ENCODE data around the gene TMEM88. TPM values are rescaled to one million over a fixed set of nuclear protein-coding genes. Genes with fewer than 3 reads are reported as not detected.

The TMEM88 gene
- total and polyA plus RNA-seq, 2 donors (not counting 1 experiment from before 2014, with no cell fraction given), result 0.17 TPM; not detected in 1

DNA sequence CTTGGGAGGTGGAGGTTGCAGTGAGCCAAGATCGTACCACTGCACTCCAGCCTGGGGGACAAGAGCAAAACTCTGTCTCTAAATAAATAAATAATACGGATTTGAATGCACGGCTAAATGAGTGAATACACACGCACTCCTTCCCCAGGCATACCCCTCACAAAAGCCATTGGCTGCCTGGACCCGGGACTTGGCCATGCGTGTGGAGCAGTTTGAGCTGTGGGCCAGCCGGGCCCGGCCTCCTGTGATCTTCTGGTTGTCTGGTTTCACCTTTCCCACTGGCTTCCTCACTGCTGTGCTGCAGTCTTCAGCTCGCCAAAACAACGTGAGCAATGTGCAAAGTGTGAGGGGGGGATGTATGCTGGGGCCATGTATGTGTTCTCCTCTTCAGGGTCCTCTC is 22.4 kb upstream of the TMEM88 start:
- Histone ChIP-seq H3K9ac (ENCODE audit: insufficient read depth, low read length) (no peak overlapping the region), H4K20me1 (ENCODE audit: control insufficient read depth, extremely low read depth, insufficient read depth, low read length) (no peaks in the 10 kb centered on the region), H3K9me3 (ENCODE audit: control insufficient read depth, insufficient read depth, low read depth, low read length) (no peaks in the 10 kb centered on the region), H3K27ac (ENCODE audit: insufficient read depth, low read length) (no peak overlapping the region), H3K27me3 (ENCODE audit: control insufficient read depth, insufficient read depth, low read length) (peaks cover 3% of the 10 kb centered on the region), H3K4me3 (replicated peaks in 1 of 4; ENCODE audit: control extremely low read depth in 1 of 4, insufficient read depth in 1 of 4, low read depth in 3 of 4, low read length in 4 of 4) (no peak overlapping the region), H3K4me2 (ENCODE audit: extremely low read depth, insufficient read depth, low read length) (no peak overlapping the region), H2AFZ (ENCODE audit: low read length) (no peak overlapping the region), H3K36me3 (ENCODE audit: control insufficient read depth, insufficient read depth, low read length) (no peaks in the 10 kb centered on the region), H3K4me1 (ENCODE audit: control insufficient read depth, extremely low read depth, insufficient read depth, low read length) (peaks cover 4% of the 10 kb centered on the region), H3K79me2 (ENCODE audit: control insufficient read depth, insufficient read depth, low read length) (no peaks in the 10 kb centered on the region)
- TF ChIP-seq EZH2 (IDR thresholded peaks at IDR 0.05; ENCODE audit: low read length, missing control alignments), result no peak
- TF ChIP-seq, protein P1, sequence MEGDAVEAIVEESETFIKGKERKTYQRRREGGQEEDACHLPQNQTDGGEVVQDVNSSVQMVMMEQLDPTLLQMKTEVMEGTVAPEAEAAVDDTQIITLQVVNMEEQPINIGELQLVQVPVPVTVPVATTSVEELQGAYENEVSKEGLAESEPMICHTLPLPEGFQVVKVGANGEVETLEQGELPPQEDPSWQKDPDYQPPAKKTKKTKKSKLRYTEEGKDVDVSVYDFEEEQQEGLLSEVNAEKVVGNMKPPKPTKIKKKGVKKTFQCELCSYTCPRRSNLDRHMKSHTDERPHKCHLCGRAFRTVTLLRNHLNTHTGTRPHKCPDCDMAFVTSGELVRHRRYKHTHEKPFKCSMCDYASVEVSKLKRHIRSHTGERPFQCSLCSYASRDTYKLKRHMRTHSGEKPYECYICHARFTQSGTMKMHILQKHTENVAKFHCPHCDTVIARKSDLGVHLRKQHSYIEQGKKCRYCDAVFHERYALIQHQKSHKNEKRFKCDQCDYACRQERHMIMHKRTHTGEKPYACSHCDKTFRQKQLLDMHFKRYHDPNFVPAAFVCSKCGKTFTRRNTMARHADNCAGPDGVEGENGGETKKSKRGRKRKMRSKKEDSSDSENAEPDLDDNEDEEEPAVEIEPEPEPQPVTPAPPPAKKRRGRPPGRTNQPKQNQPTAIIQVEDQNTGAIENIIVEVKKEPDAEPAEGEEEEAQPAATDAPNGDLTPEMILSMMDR (conservative IDR thresholded peaks at IDR 0.05 in 1 of 2, IDR thresholded peaks at IDR 0.05 in 1 of 2; ENCODE audit: low read depth in 1 of 2, low read length in 2 of 2), result no peak
- no peak for DNase-seq (ENCODE audit: low read depth in 2 of 2)

DNA sequence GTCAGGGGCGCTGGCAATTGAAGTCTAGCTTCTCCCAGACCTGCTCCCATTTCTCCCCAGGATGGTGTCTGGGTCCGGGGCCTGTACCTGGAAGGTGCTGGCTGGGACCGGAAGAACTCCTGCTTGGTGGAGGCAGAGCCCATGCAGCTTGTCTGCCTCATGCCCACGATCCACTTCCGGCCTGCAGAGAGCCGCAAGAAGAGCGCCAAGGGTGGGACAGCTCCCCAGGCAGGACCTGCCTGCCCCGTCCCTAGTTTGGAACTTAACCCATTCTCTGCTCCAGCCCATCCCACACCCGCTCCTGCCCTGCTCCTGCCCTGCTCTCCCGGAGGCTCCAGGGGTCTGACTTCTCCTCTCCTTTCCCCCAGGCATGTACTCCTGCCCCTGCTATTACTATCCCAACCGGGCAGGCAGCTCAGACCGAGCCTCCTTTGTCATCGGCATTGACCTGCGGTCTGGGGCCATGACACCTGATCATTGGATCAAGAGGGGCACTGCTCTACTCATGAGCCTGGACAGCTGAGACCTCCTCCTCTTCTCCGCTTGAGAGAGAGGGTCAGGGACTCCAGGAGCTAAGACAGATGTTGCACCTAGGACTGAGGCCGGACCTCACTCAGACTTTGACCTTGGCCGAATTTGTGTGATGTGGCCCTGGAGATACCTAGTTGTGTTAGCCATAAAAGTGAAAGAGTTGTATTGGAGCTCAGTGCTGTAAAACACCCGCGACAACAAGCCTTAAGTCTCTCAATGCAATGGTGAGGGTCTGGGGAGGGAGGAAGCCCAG is 21.7 kb upstream of the TMEM88 start:
- H3K79me2 ChIP-seq (ENCODE audit: control insufficient read depth, insufficient read depth, low read length), result no peaks in the 10 kb centered on the region
- H2AFZ ChIP-seq (ENCODE audit: low read length), result no peak overlapping the region
- peaks cover 3% of the 10 kb centered on the region for H3K27me3 ChIP-seq (ENCODE audit: control insufficient read depth, insufficient read depth, low read length)
- H3K4me3 ChIP-seq (replicated peaks in 1 of 4; ENCODE audit: control extremely low read depth in 1 of 4, insufficient read depth in 1 of 4, low read depth in 3 of 4, low read length in 4 of 4), result peak overlapping the region in 2 of 4 experiments; percentile 48 to 92
- DNase-seq (ENCODE audit: low read depth in 2 of 2), result no peak
- no peak overlapping the region for H3K9ac ChIP-seq (ENCODE audit: insufficient read depth, low read length)
- H3K27ac ChIP-seq (ENCODE audit: insufficient read depth, low read length), result no peak overlapping the region
- H3K4me1 ChIP-seq (ENCODE audit: control insufficient read depth, extremely low read depth, insufficient read depth, low read length), result peaks cover 4% of the 10 kb centered on the region
- TF ChIP-seq, protein P1 (conservative IDR thresholded peaks at IDR 0.05 in 1 of 2, IDR thresholded peaks at IDR 0.05 in 1 of 2; ENCODE audit: low read depth in 1 of 2, low read length in 2 of 2), result no peak
- TF ChIP-seq EZH2 (IDR thresholded peaks at IDR 0.05; ENCODE audit: low read length, missing control alignments), result no peak
- no peaks in the 10 kb centered on the region for H3K36me3 ChIP-seq (ENCODE audit: control insufficient read depth, insufficient read depth, low read length)
- peak overlapping the region; percentile 49 for H3K4me2 ChIP-seq (ENCODE audit: extremely low read depth, insufficient read depth, low read length)
- H4K20me1 ChIP-seq (ENCODE audit: control insufficient read depth, extremely low read depth, insufficient read depth, low read length), result no peaks in the 10 kb centered on the region
- no peaks in the 10 kb centered on the region for H3K9me3 ChIP-seq (ENCODE audit: control insufficient read depth, insufficient read depth, low read depth, low read length)

DNA sequence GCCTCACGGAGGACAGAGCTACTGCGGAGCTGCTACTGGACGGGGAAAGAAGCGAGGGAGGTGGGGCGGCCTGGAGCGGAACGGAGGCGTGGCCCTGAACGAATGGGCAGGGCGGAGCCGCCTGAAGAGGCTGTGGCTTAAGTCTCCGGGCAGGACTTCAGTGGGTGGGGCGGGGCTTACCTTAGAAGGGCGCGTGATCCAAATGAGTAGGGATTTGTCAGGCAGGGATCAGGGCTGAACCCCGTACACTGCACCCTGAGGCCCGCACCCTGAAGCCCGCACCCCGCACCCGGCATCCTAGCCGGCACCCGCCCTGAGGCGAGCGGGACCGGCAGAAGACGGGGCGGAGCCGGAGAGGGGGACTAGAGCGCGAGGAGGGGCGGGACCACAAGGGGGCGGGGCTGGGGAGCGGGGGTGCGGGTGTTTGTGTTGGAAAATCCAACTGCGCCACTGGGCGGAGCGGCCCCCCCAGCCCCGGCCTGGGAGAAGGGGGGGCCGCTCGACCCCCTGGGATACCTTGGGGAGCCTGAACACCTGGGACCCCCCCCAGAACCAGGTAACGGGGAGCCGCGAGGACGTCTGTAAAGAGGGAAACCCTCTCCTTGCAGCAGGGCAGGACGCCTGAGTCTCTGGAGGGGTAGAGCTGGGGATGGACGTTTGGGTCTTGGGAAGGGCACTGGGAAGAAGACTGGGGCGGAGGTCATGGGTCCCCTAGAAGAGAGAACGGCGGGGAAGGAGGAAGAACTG is 20.9 kb upstream of the TMEM88 start, which contains the start of gene KDM6B:
Gene KDM6B, plus strand, starts transcription at position 423 of the 747 bp plus-strand sequence. CDS start 11,338 bp downstream, outside the sequence.
- Histone ChIP-seq H3K4me2 (ENCODE audit: extremely low read depth, insufficient read depth, low read length) (peak within 1 kb of the TSS; percentile 90), H3K79me2 (ENCODE audit: control insufficient read depth, insufficient read depth, low read length) (peaks cover 6% of the 10 kb centered on the region), H3K4me3 (replicated peaks in 1 of 4; ENCODE audit: control extremely low read depth in 1 of 4, insufficient read depth in 1 of 4, low read depth in 3 of 4, low read length in 4 of 4) (peak within 1 kb of the TSS; percentile 30 to 92 (median 60)), H3K36me3 (ENCODE audit: control insufficient read depth, insufficient read depth, low read length) (no peaks in the 10 kb centered on the region), H2AFZ (ENCODE audit: low read length) (peak within 1 kb of the TSS; percentile 53), H3K4me1 (ENCODE audit: control insufficient read depth, extremely low read depth, insufficient read depth, low read length) (peaks cover 10% of the 10 kb centered on the region), H4K20me1 (ENCODE audit: control insufficient read depth, extremely low read depth, insufficient read depth, low read length) (no peaks in the 10 kb centered on the region), H3K9me3 (ENCODE audit: control insufficient read depth, insufficient read depth, low read depth, low read length) (no peaks in the 10 kb centered on the region), H3K9ac (ENCODE audit: insufficient read depth, low read length) (peak within 1 kb of the TSS; percentile 89), H3K27ac (ENCODE audit: insufficient read depth, low read length) (peak within 1 kb of the TSS; percentile 98), H3K27me3 (ENCODE audit: control insufficient read depth, insufficient read depth, low read length) (peaks cover 3% of the 10 kb centered on the region)
- peak; percentile 88 for DNase-seq (ENCODE audit: low read depth in 2 of 2)
- TF ChIP-seq, protein P1 (conservative IDR thresholded peaks at IDR 0.05 in 1 of 2, IDR thresholded peaks at IDR 0.05 in 1 of 2; ENCODE audit: low read depth in 1 of 2, low read length in 2 of 2), result no peak
- no peak for TF ChIP-seq EZH2 (IDR thresholded peaks at IDR 0.05; ENCODE audit: low read length, missing control alignments)

Data from fibroblast of lung (primary cell).